Anterior cingulate cortex (tissue), 58 donors: ENCODE measurements around the gene LCP2.

Experiments
- DNase-seq, 58 donors: peaks; one replicate each; lab custom pipeline; 2025; lab: John Stamatoyannopoulos, UW

LCP2 gene

GRCh38 chr5:170278611-170279458 lies 18.7 kb downstream of the LCP2 start:
- DNase-seq = peak in 5 of 58 donors; percentile 4 to 40 (median 32)

- no peak for DNase-seq
These were observed 19.7 kb downstream of the LCP2 start for GRCh38 chr5:170277867-170278281.

- DNase-seq = no peak
These were observed 21.4 kb downstream of the LCP2 start for GRCh38 chr5:170276140-170276539.

- no peak for DNase-seq
These were observed 22.1 kb downstream of the LCP2 start for GRCh38 chr5:170275376-170275994.

GRCh38 chr5:170273968-170274710 lies 23.4 kb downstream of the LCP2 start:
- peak in 18 of 58 donors; percentile 11 to 67 (median 30) for DNase-seq

- no peak for DNase-seq
These were observed 27.1 kb downstream of the LCP2 start for GRCh38 chr5:170270293-170271069.

GRCh38 chr5:170269579-170269978 lies 28.0 kb downstream of the LCP2 start:
- DNase-seq = no peak

- peak in 1 of 58 donors; percentile 13 for DNase-seq
These were observed 28.7 kb downstream of the LCP2 start for GRCh38 chr5:170268884-170269283.

- DNase-seq = no peak
These were observed 29.4 kb downstream of the LCP2 start for GRCh38 chr5:170268153-170268689.

GRCh38 chr5:170267431-170268152 lies 30.0 kb downstream of the LCP2 start:
- DNase-seq = peak in 54 of 58 donors; percentile 8 to 84 (median 60)

- DNase-seq = peak in 1 of 58 donors; percentile 10
These were observed 30.8 kb downstream of the LCP2 start for GRCh38 chr5:170266570-170267381.

GRCh38 chr5:170265522-170265921 lies 32.1 kb downstream of the LCP2 start:
- DNase-seq = peak in 51 of 58 donors; percentile 24 to 91 (median 69)

GRCh38 chr5:170263906-170264305 lies 33.7 kb downstream of the LCP2 start:
- DNase-seq = no peak

GRCh38 chr5:170262061-170263045 lies 35.2 kb downstream of the LCP2 start:
- DNase-seq = no peak

GRCh38 chr5:170261528-170262043 lies 36.0 kb downstream of the LCP2 start:
- DNase-seq = no peak

- DNase-seq = no peak
These were observed 40.2 kb downstream of the LCP2 start for GRCh38 chr5:170257370-170257769.

GRCh38 chr5:170256571-170256970 lies 41.0 kb downstream of the LCP2 start:
- DNase-seq = no peak
